NCI-H146 treated with DMSO at 0.1 percent for 48 hours (cell line): ENCODE results near the gene PNN.
A peak's percentile ranks its signal among the peaks of the same experiment; 100 is the strongest.
"Not testable (repeated sequence)": the region's sequence is repeated elsewhere in the genome, so short reads cannot be mapped to it uniquely, and the experiment has no call there.

Source experiments
- DNase-seq: peaks from one replicate; lab custom pipeline; 2025; ENCODE audit not compliant: unreplicated experiment; lab: John Stamatoyannopoulos, UW

Gene PNN

GRCh38 chr14:39174560-39175444, at the start of gene PNN:
TSS of gene PNN (plus strand) at chr14:39175254. CDS start at chr14:39175280, 26 bp downstream.
- peak; percentile 97 for DNase-seq

GRCh38 chr14:39137835-39138234, 37.2 kb upstream of the PNN start:
- not testable (repeated sequence) for DNase-seq

- no peak for DNase-seq
These were observed 36.6 kb upstream of the PNN start for GRCh38 chr14:39138440-39138839.

GRCh38 chr14:39140170-39140569, 34.9 kb upstream of the PNN start:
- DNase-seq: no peak

- DNase-seq: not testable (repeated sequence)
These were observed 33.4 kb upstream of the PNN start for GRCh38 chr14:39141623-39142022.

- not testable (repeated sequence) for DNase-seq
These were observed 31.8 kb upstream of the PNN start for GRCh38 chr14:39143226-39143625.

- no peak for DNase-seq
These were observed 29.6 kb upstream of the PNN start for GRCh38 chr14:39145266-39145966.

GRCh38 chr14:39154594-39155189, 20.4 kb upstream of the PNN start:
- no peak for DNase-seq

- DNase-seq: no peak
These were observed 17.6 kb upstream of the PNN start for GRCh38 chr14:39157491-39157890.

- no peak for DNase-seq
These were observed 16.7 kb upstream of the PNN start for GRCh38 chr14:39158222-39158858.

GRCh38 chr14:39160494-39160893, 14.6 kb upstream of the PNN start:
- DNase-seq: no peak

GRCh38 chr14:39167797-39168320, 7.2 kb upstream of the PNN start:
- not testable (repeated sequence) for DNase-seq

- DNase-seq: no peak
These were observed 6.5 kb upstream of the PNN start for GRCh38 chr14:39168591-39168990.

- DNase-seq: no peak
These were observed 5.5 kb upstream of the PNN start for GRCh38 chr14:39169541-39169900.

GRCh38 chr14:39173198-39173597, 1.9 kb upstream of the PNN start:
- DNase-seq: no peak

- no peak for DNase-seq
These were observed 600 bp downstream of the PNN start for GRCh38 chr14:39175445-39176262.

GRCh38 chr14:39176263-39177167, 1.5 kb downstream of the PNN start:
- DNase-seq: no peak

- DNase-seq: no peak
These were observed 2.1 kb downstream of the PNN start for GRCh38 chr14:39177168-39177545.

GRCh38 chr14:39179042-39179441, 4.0 kb downstream of the PNN start:
- no peak for DNase-seq
